ENCODE results near the gene ECM2.

GRCh38 chr9:92467511-92467910, 68.3 kb downstream of the ECM2 start:
- TF ChIP-seq CTCF (IDR thresholded peaks at IDR 0.05; ENCODE audit: poor library complexity) (no peak), EZH2 (IDR thresholded peaks at IDR 0.05; ENCODE audit: borderline replicate concordance) (no peak)
